Activated CD4-positive, alpha-beta T cell treated with anti-CD3 and anti-CD28 coated beads, Interleukin-2, Interleukin-4, amounts not matched to agents 100 ng/mL and 50 ng/mL, durations not matched to agents 16 hours and 8 hours (primary cell): ENCODE results near the gene STAC2.
"Not testable (repeated sequence)": the region's sequence is repeated elsewhere in the genome, so short reads cannot be mapped to it uniquely, and the experiment has no call there.

Source experiments
- DNase-seq: peaks from one replicate; pipeline ENCODE4 v3.0.0-alpha.2; 2020; ENCODE audit warnings: low spot score

Gene STAC2

GRCh38 chr17:39225308-39225958, at the start of gene STAC2:
Gene STAC2 (minus strand): TSS chr17:39225945. CDS start chr17:39225502, 443 bp downstream.
- DNase-seq = no peak

- DNase-seq = no peak
Measured at GRCh38 chr17:39271546-39271945, 45.8 kb upstream of the STAC2 start.

- no peak for DNase-seq
Measured at GRCh38 chr17:39270923-39271322, 45.2 kb upstream of the STAC2 start.

- no peak for DNase-seq
Measured at GRCh38 chr17:39264119-39264518, 38.4 kb upstream of the STAC2 start.

- peak; percentile 12 for DNase-seq
Measured at GRCh38 chr17:39261286-39261685, 35.5 kb upstream of the STAC2 start.

GRCh38 chr17:39252788-39253460, 27.2 kb upstream of the STAC2 start:
- DNase-seq = no peak

GRCh38 chr17:39251997-39252396, 26.3 kb upstream of the STAC2 start:
- no peak for DNase-seq

- DNase-seq = not testable (repeated sequence)
Measured at GRCh38 chr17:39250076-39250475, 24.3 kb upstream of the STAC2 start.

- DNase-seq = no peak
Measured at GRCh38 chr17:39246274-39246673, 20.5 kb upstream of the STAC2 start.

- peak; percentile 85 for DNase-seq
Measured at GRCh38 chr17:39244600-39245570, 19.1 kb upstream of the STAC2 start.

- no peak for DNase-seq
Measured at GRCh38 chr17:39244016-39244599, 18.4 kb upstream of the STAC2 start.

GRCh38 chr17:39243155-39243554, 17.4 kb upstream of the STAC2 start:
- no peak for DNase-seq

GRCh38 chr17:39240631-39241030, 14.9 kb upstream of the STAC2 start:
- DNase-seq = no peak

- DNase-seq = peak; percentile 66
Measured at GRCh38 chr17:39239640-39240314, 14.0 kb upstream of the STAC2 start.

GRCh38 chr17:39238311-39238972, 12.7 kb upstream of the STAC2 start:
- DNase-seq = peak; percentile 82

GRCh38 chr17:39237586-39237985, 11.8 kb upstream of the STAC2 start:
- no peak for DNase-seq

GRCh38 chr17:39236981-39237441, 11.3 kb upstream of the STAC2 start:
- DNase-seq = no peak

GRCh38 chr17:39236450-39236927, 10.7 kb upstream of the STAC2 start:
- no peak for DNase-seq

- peak; percentile 68 for DNase-seq
Measured at GRCh38 chr17:39235555-39236449, 10.1 kb upstream of the STAC2 start.
